NB4 (cell line): ENCODE data around the gene CD52.

Experiments
- CTCF ChIP-seq: IDR thresholded peaks from one replicate; pipeline ENCODE4 v1.5.1; 2012; ENCODE audit warnings: low read depth, low read length
- POLR2A ChIP-seq: IDR thresholded peaks from 2 replicates; pipeline ENCODE4 v1.6.1; 2011; ENCODE audit warnings: mild to moderate bottlenecking; ENCODE audit not compliant: insufficient read length; ENCODE audit errors: extremely low read depth
- TF ChIP-seq, protein P1 (sequence below): IDR thresholded peaks from 2 replicates; pipeline ENCODE4 v1.6.1; 2011; ENCODE audit warnings: low read depth, low read length

DNA sequence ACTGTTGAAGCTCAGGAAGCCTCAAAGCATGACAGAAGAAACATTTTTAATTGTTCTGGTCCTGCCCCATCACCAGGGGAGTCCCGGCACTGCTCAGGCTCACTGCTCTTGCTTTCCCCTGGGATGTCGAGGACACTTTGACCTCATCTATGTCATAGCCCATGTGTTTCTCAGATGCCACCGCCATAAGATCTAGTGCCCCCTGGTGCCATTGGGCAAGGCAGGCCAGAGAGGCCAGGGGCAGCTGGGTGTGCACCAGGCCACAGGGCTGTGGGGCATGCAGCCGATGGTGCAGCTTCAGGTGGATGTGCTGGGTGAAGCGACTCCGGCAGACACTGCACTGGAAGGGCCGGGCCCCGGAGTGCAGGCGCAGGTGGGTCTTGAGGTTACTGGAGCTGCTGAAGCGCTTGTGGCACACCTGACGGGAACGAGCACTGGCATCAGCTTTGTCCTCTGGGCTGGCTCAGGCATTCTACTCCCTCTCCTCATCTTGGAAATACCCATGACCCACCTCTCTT lies 43.9 kb downstream of the CD52 start:
- no peak for TF ChIP-seq CTCF
- no peak for TF ChIP-seq POLR2A
- TF ChIP-seq, protein P1, sequence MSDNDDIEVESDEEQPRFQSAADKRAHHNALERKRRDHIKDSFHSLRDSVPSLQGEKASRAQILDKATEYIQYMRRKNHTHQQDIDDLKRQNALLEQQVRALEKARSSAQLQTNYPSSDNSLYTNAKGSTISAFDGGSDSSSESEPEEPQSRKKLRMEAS = no peak
